HEK293 (cell line): ENCODE data around the gene SRR.
A peak's percentile ranks its signal among the peaks of the same experiment; 100 is the strongest.

Experiments
- CTCF ChIA-PET: fragments of 350-600 bp; formaldehyde crosslinking; extraction: SDS; loops from one replicate; lab custom pipeline; 2021; ENCODE audit warnings: antibody characterized with exemption; lab: Yijun Ruan, JAX
- POLR2A ChIA-PET: fragments of 300-600 bp; formaldehyde crosslinking; extraction: SDS; loops from one replicate; lab custom pipeline; 2020; ENCODE audit warnings: antibody characterized with exemption, inconsistent platforms; lab: Yijun Ruan, JAX
- H3K27ac ChIP-seq: fragments of 200-500 bp; sonication (Bioruptor generic); 2 replicates; pipeline ENCODE4 v1.5.1; 2014; ENCODE audit warnings: low read depth, low read length, control low read depth, inconsistent platforms; ENCODE audit errors: extremely low read depth
- H3K36me3 ChIP-seq, 2 experiments: fragments of 200-500 bp in 1 of 2; sonication (Bioruptor generic) in 1 of 2; 1 replicate in 1 of 2; 2 replicates in 1 of 2; pipeline ENCODE4 v1.5.1; 2014 to 2017; ENCODE audit warnings: inconsistent platforms in 2 of 2, low read length in 2 of 2; ENCODE audit not compliant: control insufficient read depth in 2 of 2, insufficient read depth in 1 of 2
- H3K4me1 ChIP-seq: fragments of 200-500 bp; sonication (Bioruptor generic); 2 replicates; pipeline ENCODE4 v1.5.1; 2014; ENCODE audit warnings: mild to moderate bottlenecking, low read length, inconsistent platforms; ENCODE audit not compliant: control insufficient read depth, insufficient read depth
- H3K4me3 ChIP-seq: 2 replicates; pipeline ENCODE4 v1.5.1; 2011; ENCODE audit warnings: low read depth, mild to moderate bottlenecking, control low read depth, low read length, moderate library complexity
- H3K9me3 ChIP-seq: fragments of 200-500 bp; sonication (Bioruptor generic); 2 replicates; pipeline ENCODE4 v1.5.1; 2014; ENCODE audit warnings: low read depth, low read length, inconsistent platforms; ENCODE audit not compliant: control insufficient read depth, insufficient read depth
- GLI4 ChIP-seq: fragments of 450-650 bp; formaldehyde crosslinking; IDR thresholded peaks from 2 replicates; pipeline ENCODE4 v1.5.1; 2016; ENCODE audit warnings: missing biosample characterization, missing genetic modification characterization
- HOXD13 ChIP-seq: sonication (generic); formaldehyde crosslinking; IDR thresholded peaks from 2 replicates; pipeline ENCODE4 v1.8.0; 2022; ENCODE audit warnings: missing genetic modification reagents, borderline replicate concordance
- KLF10 ChIP-seq: fragments of 450-650 bp; IDR thresholded peaks from 2 replicates; pipeline ENCODE4 v1.5.1; 2018; ENCODE audit warnings: missing biosample characterization, mild to moderate bottlenecking, missing genetic modification characterization
- SCRT1 ChIP-seq: fragments of 450-650 bp; formaldehyde crosslinking; IDR thresholded peaks from 2 replicates; pipeline ENCODE4 v1.5.1; 2016; ENCODE audit warnings: missing biosample characterization, missing genetic modification characterization, borderline replicate concordance
- SP7 ChIP-seq: fragments of 450-650 bp; formaldehyde crosslinking; IDR thresholded peaks from 2 replicates; pipeline ENCODE4 v1.5.1; 2016; ENCODE audit warnings: missing biosample characterization, missing genetic modification characterization
- TRIM28 ChIP-seq: IDR thresholded peaks from 2 replicates; pipeline ENCODE4 v1.6.1; 2011; ENCODE audit warnings: low read length, control low read depth, borderline replicate concordance
- ZBTB1 ChIP-seq: fragments of 450-650 bp; formaldehyde crosslinking; IDR thresholded peaks from 2 replicates; pipeline ENCODE4 v1.5.1; 2016; ENCODE audit warnings: missing biosample characterization, missing genetic modification characterization
- ZNF133 ChIP-seq: fragments of 450-650 bp; formaldehyde crosslinking; IDR thresholded peaks from 2 replicates; pipeline ENCODE4 v1.5.1; 2016; ENCODE audit warnings: missing biosample characterization, missing genetic modification characterization
- ZNF169 ChIP-seq: fragments of 450-650 bp; formaldehyde crosslinking; IDR thresholded peaks from 2 replicates; pipeline ENCODE4 v1.5.1; 2016; ENCODE audit warnings: missing biosample characterization, missing genetic modification characterization
- ZNF2 ChIP-seq: fragments of 450-650 bp; formaldehyde crosslinking; IDR thresholded peaks from 2 replicates; pipeline ENCODE4 v1.5.1; 2016; ENCODE audit warnings: missing biosample characterization, missing genetic modification characterization
- ZNF223 ChIP-seq: fragments of 450-650 bp; formaldehyde crosslinking; IDR thresholded peaks from 2 replicates; pipeline ENCODE4 v1.5.1; 2016; ENCODE audit warnings: missing biosample characterization, missing genetic modification characterization
- ZNF324 ChIP-seq: fragments of 450-650 bp; formaldehyde crosslinking; IDR thresholded peaks from 2 replicates; pipeline ENCODE4 v1.5.1; 2016; ENCODE audit warnings: missing biosample characterization, missing genetic modification characterization
- ZNF366 ChIP-seq: fragments of 450-650 bp; formaldehyde crosslinking; conservative IDR thresholded peaks from 2 replicates; pipeline ENCODE4 v1.5.1; 2016; ENCODE audit warnings: missing biosample characterization, missing genetic modification characterization
- ZNF423 ChIP-seq: fragments of 450-650 bp; formaldehyde crosslinking; IDR thresholded peaks from 2 replicates; pipeline ENCODE4 v1.5.1; 2016; ENCODE audit warnings: missing biosample characterization, missing genetic modification characterization
- ZNF513 ChIP-seq: fragments of 450-650 bp; IDR thresholded peaks from 2 replicates; pipeline ENCODE4 v1.5.1; 2018; ENCODE audit warnings: missing biosample characterization, missing genetic modification characterization
- ZNF514 ChIP-seq: fragments of 450-650 bp; formaldehyde crosslinking; IDR thresholded peaks from 2 replicates; pipeline ENCODE4 v1.5.1; 2016; ENCODE audit warnings: missing biosample characterization, missing genetic modification characterization
- ZNF518A ChIP-seq: fragments of 450-650 bp; formaldehyde crosslinking; conservative IDR thresholded peaks from 2 replicates; pipeline ENCODE4 v1.5.1; 2016; ENCODE audit warnings: low read depth, missing biosample characterization, missing genetic modification characterization
- ZNF596 ChIP-seq: fragments of 450-650 bp; IDR thresholded peaks from 2 replicates; pipeline ENCODE4 v1.5.0; 2018; ENCODE audit warnings: missing biosample characterization, mild to moderate bottlenecking, missing genetic modification characterization, moderate library complexity
- ZSCAN5A ChIP-seq: fragments of 450-650 bp; formaldehyde crosslinking; IDR thresholded peaks from 2 replicates; pipeline ENCODE4 v1.5.1; 2016; ENCODE audit warnings: missing biosample characterization, missing genetic modification characterization
- TF ChIP-seq, protein P1 (sequence below): fragments of 450-650 bp; formaldehyde crosslinking; IDR thresholded peaks from 2 replicates; pipeline ENCODE4 v1.5.1; 2016; ENCODE audit warnings: missing biosample characterization, missing genetic modification characterization, low read depth

SRR gene

DNA sequence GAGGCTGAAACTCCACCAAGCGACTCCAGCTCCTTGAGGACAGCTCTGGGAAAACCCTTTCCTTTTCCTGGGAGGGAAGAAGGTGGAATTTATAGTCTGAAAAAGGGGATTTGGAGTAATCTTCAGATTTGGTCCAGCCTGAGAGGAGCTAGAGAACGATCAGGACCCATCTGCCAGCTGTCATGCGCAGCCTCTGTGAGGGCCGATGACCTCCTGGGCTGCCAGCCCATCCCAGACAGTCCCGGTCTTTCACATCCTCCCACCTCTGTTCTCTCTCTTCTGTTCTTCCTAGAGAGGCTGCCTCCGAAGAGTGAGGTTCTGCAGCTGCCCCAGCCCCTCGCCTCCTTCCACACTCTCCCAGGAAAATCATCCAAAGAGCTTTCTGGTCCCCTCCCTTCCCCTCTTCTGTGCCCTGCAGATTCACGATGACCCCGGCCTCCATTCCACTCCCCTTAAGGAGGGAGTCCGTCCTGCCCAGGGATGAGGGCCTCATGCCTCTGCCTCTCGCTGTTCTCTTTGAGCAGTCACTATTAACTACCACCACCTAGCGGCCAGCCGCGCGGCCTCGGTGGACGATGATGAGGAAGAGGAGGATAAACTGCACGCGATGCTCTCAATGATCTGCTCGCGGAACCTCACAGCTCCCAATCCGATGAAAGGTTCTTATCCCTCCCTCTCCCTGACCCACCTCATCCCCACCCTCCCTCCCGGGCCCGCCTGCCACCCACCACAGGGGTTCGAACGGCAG, 63.2 kb downstream of the SRR start:
- no peaks in the 10 kb centered on the region for H3K9me3 ChIP-seq
- no peak overlapping the region for H3K4me3 ChIP-seq
- H3K27ac ChIP-seq: no peak overlapping the region
- H3K36me3 ChIP-seq: peaks cover 0 to 54% of the 10 kb centered on the region in 2 experiments; a peak in 1 of 3 replicates
- ChIA-PET POLR2A (no interaction called here), CTCF (interaction anchor here (0.5 to 8.6 kb wide), 6 partner anchors 9 to 188 kb away, joined by 3 to 63 read pairs (median 9); no protein-coding TSS in a partner anchor)
- no peaks in the 10 kb centered on the region; the same call in 1 of the 2 replicates for H3K4me1 ChIP-seq
- no peak for TF ChIP-seq ZNF596 (tag by site-specific recombination)
- TF ChIP-seq ZNF513 (tag by site-specific recombination): peak; percentile 80

- POLR2A ChIA-PET: no interaction called here
- H3K27ac ChIP-seq: no peak overlapping the region
- H3K4me3 ChIP-seq: no peak overlapping the region
- no peaks in the 10 kb centered on the region for H3K9me3 ChIP-seq
- CTCF ChIA-PET: interaction anchor here (1.3 to 8.6 kb wide), 6 partner anchors 9 to 123 kb away, joined by 5 to 63 read pairs (median 14); no protein-coding TSS in a partner anchor
- H3K4me1 ChIP-seq: no peaks in the 10 kb centered on the region; the same call in 1 of the 2 replicates
- peaks cover 0 to 55% of the 10 kb centered on the region in 2 experiments; a peak in 1 of 3 replicates for H3K36me3 ChIP-seq
- no peak for TF ChIP-seq ZNF514 (tag by site-specific recombination)
- no peak for TF ChIP-seq SCRT1
Measured at GRCh38 chr17:2368359-2368758, 64.6 kb downstream of the SRR start.

DNA sequence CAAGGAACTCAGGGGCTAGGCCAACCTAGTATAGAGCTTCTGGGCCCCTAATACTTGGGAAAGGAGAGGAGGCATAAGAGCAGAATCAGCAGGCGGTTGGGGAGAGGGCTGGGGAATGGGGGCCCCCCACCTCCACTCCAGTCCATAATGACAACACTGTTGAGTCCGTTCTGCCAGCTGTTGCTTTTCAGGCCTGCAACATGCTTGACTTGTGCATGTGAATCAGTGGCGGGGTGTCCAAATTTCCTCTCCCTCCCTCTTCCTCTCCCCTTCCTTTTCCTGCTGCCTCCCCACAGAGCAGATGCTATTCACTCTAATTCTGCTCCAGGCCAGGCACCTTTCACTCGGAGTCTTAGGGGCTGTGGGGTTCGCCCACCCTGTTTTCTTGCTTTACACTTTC, 65.3 kb downstream of the SRR start:
- no peaks in the 10 kb centered on the region for H3K9me3 ChIP-seq
- ChIA-PET CTCF (interaction anchor here (0.6 to 8.6 kb wide), 5 partner anchors 9 to 124 kb away, joined by 3 to 63 read pairs (median 8); no protein-coding TSS in a partner anchor), POLR2A (no interaction called here)
- no peaks in the 10 kb centered on the region; the same call in 1 of the 2 replicates for H3K4me1 ChIP-seq
- peaks cover 0 to 54% of the 10 kb centered on the region in 2 experiments; a peak in 1 of 3 replicates for H3K36me3 ChIP-seq
- no peak overlapping the region for H3K27ac ChIP-seq
- H3K4me3 ChIP-seq: no peak overlapping the region
- no peak for TF ChIP-seq GLI4 (tag by site-specific recombination)
- no peak for TF ChIP-seq ZNF133
- no peak for TF ChIP-seq ZNF366 (tag by site-specific recombination)
- TF ChIP-seq ZNF324 (tag by site-specific recombination): no peak
- TF ChIP-seq ZBTB1 (tag by site-specific recombination): no peak
- TF ChIP-seq KLF10 (tag by site-specific recombination): no peak
- TF ChIP-seq ZNF169 (tag by site-specific recombination): no peak
- TF ChIP-seq ZNF223: no peak
- TF ChIP-seq, protein P1, sequence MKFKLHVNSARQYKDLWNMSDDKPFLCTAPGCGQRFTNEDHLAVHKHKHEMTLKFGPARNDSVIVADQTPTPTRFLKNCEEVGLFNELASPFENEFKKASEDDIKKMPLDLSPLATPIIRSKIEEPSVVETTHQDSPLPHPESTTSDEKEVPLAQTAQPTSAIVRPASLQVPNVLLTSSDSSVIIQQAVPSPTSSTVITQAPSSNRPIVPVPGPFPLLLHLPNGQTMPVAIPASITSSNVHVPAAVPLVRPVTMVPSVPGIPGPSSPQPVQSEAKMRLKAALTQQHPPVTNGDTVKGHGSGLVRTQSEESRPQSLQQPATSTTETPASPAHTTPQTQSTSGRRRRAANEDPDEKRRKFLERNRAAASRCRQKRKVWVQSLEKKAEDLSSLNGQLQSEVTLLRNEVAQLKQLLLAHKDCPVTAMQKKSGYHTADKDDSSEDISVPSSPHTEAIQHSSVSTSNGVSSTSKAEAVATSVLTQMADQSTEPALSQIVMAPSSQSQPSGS: no peak
- TF ChIP-seq TRIM28: no peak
- no peak for TF ChIP-seq SP7
- TF ChIP-seq ZSCAN5A: no peak
- no peak for TF ChIP-seq ZNF423 (tag by site-specific recombination)
- TF ChIP-seq ZNF2 (tag by site-specific recombination): no peak
- no peak for TF ChIP-seq ZNF518A (tag by site-specific recombination)
- no peak for TF ChIP-seq HOXD13
